ENCODE measurements around the gene SEC14L1.

Gene SEC14L1

DNA sequence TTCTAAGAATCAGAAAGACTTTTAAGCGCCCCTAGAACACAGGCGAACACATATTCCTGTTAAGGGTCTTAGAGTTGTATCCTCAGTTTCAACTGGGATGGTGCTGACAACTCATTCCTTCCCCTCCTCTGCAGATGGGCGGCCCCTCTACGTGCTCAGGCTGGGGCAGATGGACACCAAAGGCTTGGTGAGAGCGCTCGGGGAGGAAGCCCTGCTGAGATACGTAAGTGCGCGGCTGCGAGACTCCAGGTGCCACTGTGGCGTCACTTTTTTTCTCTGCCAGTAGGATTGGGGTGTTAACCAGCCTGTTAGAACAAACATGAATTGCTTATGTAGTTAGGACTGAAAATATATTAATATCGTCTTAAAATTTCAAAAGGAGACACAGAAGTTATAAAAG lies 62.7 kb downstream of the SEC14L1 start:
- peaks cover 4% of the 10 kb centered on the region; the same call in 1 of the 2 replicates for H3K4me1 ChIP-seq (ENCODE audit: control insufficient read depth, insufficient read depth, low read length)
- H3K4me3 ChIP-seq (ENCODE audit: low read depth, low read length), result no peak overlapping the region
- H3K36me3 ChIP-seq (ENCODE audit: control insufficient read depth, insufficient read depth, low read length), result peaks cover 77% of the 10 kb centered on the region
- no peaks in the 10 kb centered on the region for H3K27me3 ChIP-seq (ENCODE audit: control insufficient read depth, insufficient read depth, low read length)
- H3K27ac ChIP-seq (ENCODE audit: low read depth, low read length), result no peak overlapping the region
- no peaks in the 10 kb centered on the region for H3K9me3 ChIP-seq (ENCODE audit: control insufficient read depth, insufficient read depth, low read depth, low read length)
- no peak overlapping the region for H3K9ac ChIP-seq (ENCODE audit: low read length)

DNA sequence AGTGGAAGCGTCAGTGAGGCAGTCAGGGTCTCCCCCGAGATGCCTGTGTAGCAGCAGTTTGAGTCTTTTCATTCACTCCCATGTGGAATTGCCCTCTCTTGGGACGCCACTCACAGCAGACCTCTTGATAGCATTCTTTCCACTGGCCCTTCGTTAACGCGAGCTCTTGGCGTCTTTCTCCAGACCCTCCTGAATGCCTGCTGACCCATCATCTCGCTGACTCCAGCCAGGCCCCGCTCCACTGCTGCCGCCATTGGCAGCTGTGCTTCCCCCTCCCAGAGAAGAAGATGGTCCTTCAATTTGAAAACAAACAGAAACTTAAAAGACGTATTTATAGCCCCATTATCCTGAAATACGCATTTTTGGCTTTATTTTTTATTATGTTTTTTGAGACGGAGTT lies 63.1 kb downstream of the SEC14L1 start:
- Histone ChIP-seq H3K4me3 (ENCODE audit: low read depth, low read length) (no peak overlapping the region), H3K9me3 (ENCODE audit: control insufficient read depth, insufficient read depth, low read depth, low read length) (no peaks in the 10 kb centered on the region), H3K4me1 (ENCODE audit: control insufficient read depth, insufficient read depth, low read length) (peaks cover 4% of the 10 kb centered on the region; the same call in 1 of the 2 replicates), H3K9ac (ENCODE audit: low read length) (no peak overlapping the region), H3K27ac (ENCODE audit: low read depth, low read length) (no peak overlapping the region), H3K36me3 (ENCODE audit: control insufficient read depth, insufficient read depth, low read length) (peaks cover 80% of the 10 kb centered on the region), H3K27me3 (ENCODE audit: control insufficient read depth, insufficient read depth, low read length) (no peaks in the 10 kb centered on the region)

DNA sequence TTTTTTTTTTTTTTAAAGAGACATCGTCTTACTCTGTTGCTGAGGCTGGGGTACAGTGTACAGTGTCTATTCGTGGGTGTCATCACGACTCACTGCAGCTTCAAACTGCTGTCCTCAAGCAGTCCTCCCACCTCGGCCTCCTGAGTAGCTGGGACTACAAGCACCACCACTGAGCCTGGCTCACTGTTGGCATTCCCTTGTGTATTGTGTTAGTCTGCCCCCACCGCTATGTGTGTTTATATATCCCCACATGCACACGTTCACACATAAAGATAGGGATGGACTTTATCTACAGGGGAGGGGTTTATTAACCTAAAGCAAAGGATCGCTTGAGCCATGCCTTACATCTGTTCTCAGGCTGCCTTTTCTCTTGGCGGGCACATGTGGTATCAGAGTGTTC lies 63.8 kb downstream of the SEC14L1 start:
- Histone ChIP-seq H3K27ac (ENCODE audit: low read depth, low read length) (no peak overlapping the region), H3K27me3 (ENCODE audit: control insufficient read depth, insufficient read depth, low read length) (no peaks in the 10 kb centered on the region), H3K9me3 (ENCODE audit: control insufficient read depth, insufficient read depth, low read depth, low read length) (no peaks in the 10 kb centered on the region), H3K36me3 (ENCODE audit: control insufficient read depth, insufficient read depth, low read length) (peaks cover 82% of the 10 kb centered on the region), H3K9ac (ENCODE audit: low read length) (no peak overlapping the region), H3K4me1 (ENCODE audit: control insufficient read depth, insufficient read depth, low read length) (peaks cover 4% of the 10 kb centered on the region; the same call in 1 of the 2 replicates), H3K4me3 (ENCODE audit: low read depth, low read length) (no peak overlapping the region)

DNA sequence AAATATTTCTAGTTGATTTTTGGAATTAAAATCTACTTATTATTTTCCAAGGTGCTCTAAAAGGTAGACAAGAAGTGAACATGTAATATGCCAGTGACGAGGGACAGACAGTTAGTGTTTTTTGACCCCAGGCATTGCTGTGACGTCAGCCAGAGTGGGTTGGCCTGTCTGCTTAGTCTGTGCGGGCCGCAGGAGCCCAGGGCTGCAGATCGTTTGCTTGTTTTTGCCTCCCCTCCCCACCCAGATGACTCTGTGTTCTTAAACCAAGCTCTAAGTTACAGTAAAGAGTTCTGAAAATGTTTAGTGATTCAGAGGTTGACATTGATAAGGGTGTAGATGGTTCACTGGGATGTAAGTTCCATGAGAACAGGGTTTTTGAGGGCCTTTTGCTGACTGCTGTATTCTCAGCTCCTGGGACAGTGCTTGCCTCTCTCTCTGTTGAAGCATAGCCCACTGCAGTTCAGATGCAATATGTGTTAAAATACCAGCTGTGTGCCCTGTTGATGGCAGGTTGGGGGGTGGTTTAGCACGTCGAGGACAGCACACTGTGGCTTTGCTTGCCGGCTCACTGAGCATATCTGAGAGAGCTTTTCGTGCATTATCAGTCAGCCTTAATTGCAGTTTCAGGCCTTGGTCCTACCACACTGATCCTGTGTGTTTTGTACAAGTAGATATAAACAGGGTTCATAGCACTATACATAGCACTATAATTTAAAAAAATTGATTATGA lies 64.8 kb downstream of the SEC14L1 start:
- Histone ChIP-seq H3K36me3 (ENCODE audit: control insufficient read depth, insufficient read depth, low read length) (peaks cover 82% of the 10 kb centered on the region), H3K27ac (ENCODE audit: low read depth, low read length) (no peak overlapping the region), H3K9me3 (ENCODE audit: control insufficient read depth, insufficient read depth, low read depth, low read length) (no peaks in the 10 kb centered on the region), H3K4me1 (ENCODE audit: control insufficient read depth, insufficient read depth, low read length) (peaks cover 4% of the 10 kb centered on the region; the same call in 1 of the 2 replicates), H3K27me3 (ENCODE audit: control insufficient read depth, insufficient read depth, low read length) (no peaks in the 10 kb centered on the region), H3K9ac (ENCODE audit: low read length) (no peak overlapping the region), H3K4me3 (ENCODE audit: low read depth, low read length) (no peak overlapping the region)

DNA sequence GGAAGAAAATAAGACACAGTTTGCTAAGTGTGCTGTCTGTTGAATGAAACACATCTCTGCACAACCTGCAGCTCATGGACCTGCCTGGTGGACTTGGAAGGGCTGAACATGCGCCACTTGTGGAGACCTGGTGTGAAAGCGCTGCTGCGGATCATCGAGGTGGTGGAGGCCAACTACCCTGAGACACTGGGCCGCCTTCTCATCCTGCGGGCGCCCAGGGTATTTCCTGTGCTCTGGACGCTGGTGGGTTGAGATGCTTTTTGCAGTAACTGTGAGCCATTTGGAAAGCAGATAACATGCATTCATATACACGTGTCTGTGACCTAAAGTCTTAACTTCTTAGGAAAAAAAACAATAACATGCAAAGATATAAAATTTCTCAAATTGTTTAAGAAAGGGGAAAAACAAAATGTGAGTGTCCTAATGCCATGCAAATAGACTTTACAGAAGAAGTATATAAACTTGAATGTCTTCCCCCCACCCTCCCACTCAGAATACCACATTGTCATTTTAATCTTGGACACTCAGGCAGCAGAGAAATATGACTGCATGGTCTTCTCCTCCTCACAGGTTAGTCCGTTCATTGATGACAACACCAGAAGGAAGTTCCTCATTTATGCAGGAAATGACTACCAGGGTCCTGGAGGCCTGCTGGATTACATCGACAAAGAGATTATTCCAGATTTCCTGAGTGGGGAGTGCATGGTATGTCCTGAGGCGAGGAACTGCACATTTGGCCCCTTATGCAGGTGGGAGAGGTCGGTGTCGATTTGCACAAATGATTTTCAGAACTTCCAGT lies 65.6 kb downstream of the SEC14L1 start:
- H3K27ac ChIP-seq (ENCODE audit: low read depth, low read length), result no peak overlapping the region
- H3K9me3 ChIP-seq (ENCODE audit: control insufficient read depth, insufficient read depth, low read depth, low read length), result no peaks in the 10 kb centered on the region
- H3K9ac ChIP-seq (ENCODE audit: low read length), result no peak overlapping the region

DNA sequence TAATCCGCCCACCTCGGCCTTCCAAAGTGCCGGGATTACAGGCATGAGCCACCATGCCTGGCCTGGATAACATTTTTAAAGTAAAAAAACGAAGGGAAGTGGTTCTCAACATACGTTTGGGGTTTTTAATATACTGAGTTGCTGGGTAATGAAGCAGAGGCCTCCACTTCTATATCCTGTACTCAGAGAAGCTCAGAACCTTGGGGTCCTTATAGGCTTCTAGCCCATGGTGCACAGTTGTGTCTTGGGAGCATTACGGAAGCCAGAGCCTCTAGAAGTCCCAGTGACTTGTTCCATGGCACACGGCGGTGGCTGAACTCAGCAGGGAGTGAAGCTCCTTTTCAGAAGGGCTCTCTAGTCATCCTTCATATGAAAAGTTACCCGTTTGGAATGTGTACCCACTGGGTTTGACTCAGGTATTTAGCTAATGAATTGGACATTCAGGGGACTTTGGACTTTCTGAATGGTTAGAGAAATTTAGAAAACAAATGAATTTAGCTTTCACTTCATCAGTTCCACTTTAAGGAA lies 67.0 kb downstream of the SEC14L1 start:
- H3K27ac ChIP-seq (ENCODE audit: low read depth, low read length), result no peak overlapping the region
- H3K9me3 ChIP-seq (ENCODE audit: control insufficient read depth, insufficient read depth, low read depth, low read length), result no peaks in the 10 kb centered on the region
- no peak overlapping the region for H3K4me3 ChIP-seq (ENCODE audit: low read depth, low read length)
- H3K27me3 ChIP-seq (ENCODE audit: control insufficient read depth, insufficient read depth, low read length), result no peaks in the 10 kb centered on the region
- H3K4me1 ChIP-seq (ENCODE audit: control insufficient read depth, insufficient read depth, low read length), result peaks cover 4% of the 10 kb centered on the region; the same call in 1 of the 2 replicates
- peaks cover 87% of the 10 kb centered on the region for H3K36me3 ChIP-seq (ENCODE audit: control insufficient read depth, insufficient read depth, low read length)
- H3K9ac ChIP-seq (ENCODE audit: low read length), result no peak overlapping the region

More for the DNA sequence above, 65.6 kb downstream of the SEC14L1 start:
- H3K36me3 ChIP-seq (ENCODE audit: control insufficient read depth, insufficient read depth, low read length), result peaks cover 82% of the 10 kb centered on the region
- H3K27me3 ChIP-seq (ENCODE audit: control insufficient read depth, insufficient read depth, low read length), result no peaks in the 10 kb centered on the region
- no peak overlapping the region for H3K4me3 ChIP-seq (ENCODE audit: low read depth, low read length)
- H3K4me1 ChIP-seq (ENCODE audit: control insufficient read depth, insufficient read depth, low read length), result peaks cover 4% of the 10 kb centered on the region; the same call in 1 of the 2 replicates

DNA sequence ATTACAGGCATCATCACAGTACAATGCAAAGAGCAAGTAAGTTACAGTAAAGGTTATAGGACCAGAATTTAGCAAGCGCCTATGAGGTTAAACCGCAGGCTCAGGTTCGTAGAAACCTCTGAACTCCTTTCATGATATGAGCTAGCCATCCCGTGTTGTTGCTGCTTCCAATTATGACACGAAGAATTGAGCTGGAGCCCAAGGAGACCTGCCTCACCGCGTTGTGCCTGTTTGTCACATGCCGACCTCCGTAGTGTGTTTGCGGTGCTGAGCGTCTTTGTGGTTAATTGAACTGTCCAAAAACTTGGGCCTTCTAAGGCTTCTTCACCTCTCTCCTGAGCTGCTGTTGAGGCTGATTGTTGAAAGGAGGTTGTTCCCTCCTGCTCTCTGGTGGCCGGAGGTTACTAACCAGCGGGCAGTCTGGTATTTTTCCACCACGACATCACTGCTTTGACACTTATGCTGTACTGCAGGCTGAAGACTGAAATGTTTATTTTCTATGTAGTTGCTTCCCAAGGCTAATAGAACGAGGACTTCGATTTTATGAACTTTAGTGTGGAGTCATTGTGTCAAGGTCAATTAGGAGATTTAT lies 67.5 kb downstream of the SEC14L1 start:
- no peak overlapping the region; the same call in 1 of the 2 replicates for H3K27ac ChIP-seq (ENCODE audit: low read depth, low read length)
- H3K27me3 ChIP-seq (ENCODE audit: control insufficient read depth, insufficient read depth, low read length), result no peaks in the 10 kb centered on the region
- H3K9me3 ChIP-seq (ENCODE audit: control insufficient read depth, insufficient read depth, low read depth, low read length), result no peaks in the 10 kb centered on the region
- H3K4me1 ChIP-seq (ENCODE audit: control insufficient read depth, insufficient read depth, low read length), result peaks cover 4% of the 10 kb centered on the region; the same call in 1 of the 2 replicates
- no peak overlapping the region for H3K9ac ChIP-seq (ENCODE audit: low read length)
- no peak overlapping the region for H3K4me3 ChIP-seq (ENCODE audit: low read depth, low read length)
- peaks cover 89% of the 10 kb centered on the region for H3K36me3 ChIP-seq (ENCODE audit: control insufficient read depth, insufficient read depth, low read length)

DNA sequence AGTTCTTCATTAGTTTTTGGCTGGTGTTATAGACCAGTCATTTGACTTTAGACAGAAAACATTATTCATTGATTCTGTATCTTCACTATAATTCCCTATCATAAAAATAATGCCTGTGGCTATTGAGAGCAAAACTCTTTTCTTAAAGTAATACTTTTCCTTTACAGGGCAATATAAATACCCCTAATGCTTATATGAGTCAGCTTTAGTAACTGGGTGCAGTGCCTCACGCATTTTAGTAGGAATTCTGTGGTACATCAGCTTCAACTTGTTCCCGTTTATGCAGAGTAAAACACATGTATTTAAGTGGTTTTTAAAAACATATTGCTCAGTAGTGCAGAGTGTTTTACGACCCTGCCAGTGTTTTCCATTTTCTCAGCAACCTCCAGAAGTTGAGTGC lies 68.1 kb downstream of the SEC14L1 start:
- H3K4me1 ChIP-seq (ENCODE audit: control insufficient read depth, insufficient read depth, low read length), result peaks cover 4% of the 10 kb centered on the region; the same call in 1 of the 2 replicates
- no peak overlapping the region for H3K4me3 ChIP-seq (ENCODE audit: low read depth, low read length)
- H3K27me3 ChIP-seq (ENCODE audit: control insufficient read depth, insufficient read depth, low read length), result no peaks in the 10 kb centered on the region
- H3K27ac ChIP-seq (ENCODE audit: low read depth, low read length), result no peak overlapping the region; the same call in 1 of the 2 replicates
- H3K9me3 ChIP-seq (ENCODE audit: control insufficient read depth, insufficient read depth, low read depth, low read length), result no peaks in the 10 kb centered on the region
- H3K36me3 ChIP-seq (ENCODE audit: control insufficient read depth, insufficient read depth, low read length), result peaks cover 89% of the 10 kb centered on the region
- H3K9ac ChIP-seq (ENCODE audit: low read length), result no peak overlapping the region

DNA sequence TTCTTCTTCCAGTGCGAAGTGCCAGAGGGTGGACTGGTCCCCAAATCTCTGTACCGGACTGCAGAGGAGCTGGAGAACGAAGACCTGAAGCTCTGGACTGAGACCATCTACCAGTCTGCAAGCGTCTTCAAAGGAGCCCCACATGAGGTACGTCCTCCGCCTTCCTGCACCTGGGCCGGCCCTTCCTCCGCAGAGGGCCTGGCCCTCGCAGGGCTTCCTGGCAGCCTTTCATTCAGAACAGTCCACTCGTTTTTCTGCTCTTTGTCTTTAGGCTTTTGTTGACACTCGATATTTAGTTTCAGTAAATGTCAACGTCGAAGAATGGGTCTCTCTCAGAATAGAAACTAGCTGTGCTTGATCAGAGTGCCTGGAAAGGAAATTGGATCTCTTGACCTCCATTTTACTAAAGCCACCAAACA lies 68.6 kb downstream of the SEC14L1 start:
- Histone ChIP-seq H3K27ac (ENCODE audit: low read depth, low read length) (no peak overlapping the region), H3K9ac (ENCODE audit: low read length) (no peak overlapping the region), H3K36me3 (ENCODE audit: control insufficient read depth, insufficient read depth, low read length) (peaks cover 91% of the 10 kb centered on the region), H3K27me3 (ENCODE audit: control insufficient read depth, insufficient read depth, low read length) (no peaks in the 10 kb centered on the region), H3K4me3 (ENCODE audit: low read depth, low read length) (no peak overlapping the region), H3K9me3 (ENCODE audit: control insufficient read depth, insufficient read depth, low read depth, low read length) (no peaks in the 10 kb centered on the region), H3K4me1 (ENCODE audit: control insufficient read depth, insufficient read depth, low read length) (peaks cover 4% of the 10 kb centered on the region; the same call in 1 of the 2 replicates)

DNA sequence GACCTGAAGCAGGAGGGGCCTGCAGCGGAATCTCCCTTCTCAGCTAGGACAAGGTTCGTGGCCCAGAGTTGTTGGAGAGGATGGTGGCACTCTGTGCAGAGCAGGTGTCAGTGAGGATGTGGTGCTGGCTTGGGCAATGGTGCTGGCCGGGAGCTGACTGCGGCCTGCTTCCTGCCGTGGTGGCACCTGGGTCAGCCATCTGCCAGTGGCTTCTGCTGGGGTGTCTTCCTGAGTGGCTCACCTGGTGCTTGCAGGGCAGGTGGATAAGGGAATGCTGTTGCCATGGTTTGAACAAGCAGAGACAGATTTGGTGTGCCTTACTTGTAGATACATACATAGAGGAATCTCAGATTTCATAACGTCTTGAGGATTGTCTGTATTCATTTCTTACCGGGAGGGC lies 69.6 kb downstream of the SEC14L1 start:
- peaks cover 82% of the 10 kb centered on the region for H3K36me3 ChIP-seq (ENCODE audit: control insufficient read depth, insufficient read depth, low read length)
- peaks cover 4% of the 10 kb centered on the region; the same call in 1 of the 2 replicates for H3K4me1 ChIP-seq (ENCODE audit: control insufficient read depth, insufficient read depth, low read length)
- no peak overlapping the region for H3K27ac ChIP-seq (ENCODE audit: low read depth, low read length)
- no peak overlapping the region for H3K9ac ChIP-seq (ENCODE audit: low read length)
- no peaks in the 10 kb centered on the region for H3K9me3 ChIP-seq (ENCODE audit: control insufficient read depth, insufficient read depth, low read depth, low read length)
- no peak overlapping the region for H3K4me3 ChIP-seq (ENCODE audit: low read depth, low read length)
- no peaks in the 10 kb centered on the region for H3K27me3 ChIP-seq (ENCODE audit: control insufficient read depth, insufficient read depth, low read length)
